ENCODE results near the gene SF3B6. TPM values are rescaled to one million over a fixed set of nuclear protein-coding genes. Genes with fewer than 3 reads are reported as not detected.

Gene SF3B6
- total and polyA plus RNA-seq, 2 donors (not counting 3 experiments of a cell fraction or from before 2014, with no cell fraction given): 105 to 150 TPM

GRCh38 chr2:24107336-24107735, 31.2 kb upstream of the SF3B6 start:
- ChIA-PET POLR2A (no interaction called here), CTCF (interaction anchor here (1.4 kb wide), 1 partner anchor 23 kb away, joined by 5 read pairs; the partner anchor contains the start of gene TP53I3)

More at GRCh38 chr2:24107336-24107735, 31.2 kb upstream of the SF3B6 start:
- intact Hi-C loops (cut with micrococcal nuclease): no loop called here
- Histone ChIP-seq H3K9ac (replicated peaks; ENCODE audit: extremely low read depth, insufficient read depth, low read length) (no peak overlapping the region), H3K9me3 (replicated peaks; ENCODE audit: control insufficient read depth, insufficient read depth, low read length) (no peaks in the 10 kb centered on the region), H4K20me1 (replicated peaks; ENCODE audit: control insufficient read depth, extremely low read depth, insufficient read depth, low read length) (no peaks in the 10 kb centered on the region), H3K27ac (ENCODE audit: insufficient read depth, low read depth, low read length) (no peak overlapping the region), H3K4me2 (ENCODE audit: insufficient read depth, low read length) (no peak overlapping the region), H3K4me3 (replicated peaks in 1 of 3; ENCODE audit: insufficient read depth in 1 of 3, low read depth in 1 of 3, low read length in 3 of 3) (no peak overlapping the region), H3K36me3 (ENCODE audit: control insufficient read depth in 2 of 2, extremely low read depth in 1 of 2, insufficient read depth in 2 of 2, low read length in 2 of 2) (no peaks in the 10 kb centered on the region), H3K4me1 (ENCODE audit: control insufficient read depth, extremely low read depth, insufficient read depth, low read length) (no peaks in the 10 kb centered on the region), H3K9me1 (replicated peaks; ENCODE audit: control insufficient read depth, extremely low read depth, insufficient read depth, low read length) (no peaks in the 10 kb centered on the region), H2AFZ (ENCODE audit: low read depth, low read length) (no peak overlapping the region), H3K27me3 (ENCODE audit: control insufficient read depth in 2 of 2, insufficient read depth in 2 of 2, low read length in 2 of 2) (peaks cover 0 to 2% of the 10 kb centered on the region in 2 experiments), H3K79me2 (ENCODE audit: control insufficient read depth, insufficient read depth, low read length) (no peaks in the 10 kb centered on the region)
- dilution Hi-C loops (cut with MboI; ENCODE audit: extremely low pct_ligation_motif_present, low sequenced_read_pairs): no loop called here
- TF ChIP-seq MAX (IDR thresholded peaks at IDR 0.05; ENCODE audit: insufficient read depth, insufficient read length) (no peak), GATA2 (IDR thresholded peaks at IDR 0.05; ENCODE audit: insufficient read depth, insufficient read length, low read depth, low read length) (no peak), FOS (IDR thresholded peaks at IDR 0.05; ENCODE audit: borderline replicate concordance, insufficient read depth, low read length) (no peak), JUN (IDR thresholded peaks at IDR 0.05; ENCODE audit: borderline replicate concordance, insufficient read depth, insufficient read length, low read depth) (no peak), POLR2AphosphoS5 (IDR thresholded peaks at IDR 0.05; ENCODE audit: insufficient read depth, low read depth, low read length) (no peak), CTCF (IDR thresholded peaks at IDR 0.05; ENCODE audit: extremely low read depth in 1 of 2, insufficient read depth in 1 of 2, low read depth in 1 of 2, low read length in 2 of 2) (no peak), POLR2A (IDR thresholded peaks at IDR 0.05; ENCODE audit: low read depth, low read length) (no peak), MYC (IDR thresholded peaks at IDR 0.05; ENCODE audit: low read depth, low read length) (no peak), EZH2 (IDR thresholded peaks at IDR 0.05; ENCODE audit: borderline replicate concordance, low read depth, low read length, severe bottlenecking) (no peak)
- DNase-seq (ENCODE audit: low read depth, low spot score): no peak
- no TSS peak for BruUV-seq (replicated peaks)
- no peak for FAIRE-seq

Data from endothelial cell of umbilical vein (primary cell).